IMR-90 (cell line): Measurements from ENCODE around the gene PPFIA1.

Experiments used
- CEBPB ChIP-seq: IDR thresholded peaks from 2 replicates; pipeline ENCODE4 v1.6.1; 2012; ENCODE audit warnings: low read depth, low read length, improper control_type of control experiment
- CTCF ChIP-seq: conservative IDR thresholded peaks from 2 replicates; pipeline ENCODE4 v1.5.1; 2012; ENCODE audit warnings: mild to moderate bottlenecking, low read depth, low read length, improper control_type of control experiment
- FOS ChIP-seq: fragments of 150-350 bp; IDR thresholded peaks from 2 replicates; pipeline ENCODE4 v1.6.1; 2016; ENCODE audit warnings: low read depth, low read length
- MAFK ChIP-seq: IDR thresholded peaks from 2 replicates; pipeline ENCODE4 v1.6.1; 2012; ENCODE audit warnings: low read depth, low read length, improper control_type of control experiment
- MXI1 ChIP-seq: IDR thresholded peaks from 2 replicates; pipeline ENCODE4 v1.6.1; 2012; ENCODE audit warnings: low read depth, mild to moderate bottlenecking, low read length, moderate library complexity, borderline replicate concordance
- NFE2L2 ChIP-seq: fragments of 150-350 bp; IDR thresholded peaks from 2 replicates; pipeline ENCODE4 v1.6.1; 2016; ENCODE audit warnings: low read depth, mild to moderate bottlenecking, low read length
- POLR2A ChIP-seq: IDR thresholded peaks from 2 replicates; pipeline ENCODE4 v1.6.1; 2012; ENCODE audit warnings: mild to moderate bottlenecking, low read depth, low read length
- RAD21 ChIP-seq: IDR thresholded peaks from 2 replicates; pipeline ENCODE4 v1.6.1; 2012; ENCODE audit warnings: low read length, improper control_type of control experiment
- RCOR1 ChIP-seq: IDR thresholded peaks from 2 replicates; pipeline ENCODE4 v1.6.1; 2012; ENCODE audit warnings: mild to moderate bottlenecking, low read length, improper control_type of control experiment; ENCODE audit not compliant: insufficient replicate concordance
- RFX5 ChIP-seq: IDR thresholded peaks from 2 replicates; pipeline ENCODE4 v1.8.0; 2012; ENCODE audit warnings: low read depth, mild to moderate bottlenecking, low read length, moderate library complexity
- SMC3 ChIP-seq: fragments of 150-350 bp; IDR thresholded peaks from 2 replicates; pipeline ENCODE4 v1.6.1; 2016; ENCODE audit warnings: low read depth, mild to moderate bottlenecking, antibody characterized with exemption, low read length, moderate library complexity
- USF2 ChIP-seq: fragments of 150-350 bp; IDR thresholded peaks from 2 replicates; pipeline ENCODE4 v1.6.1; 2017; ENCODE audit warnings: mild to moderate bottlenecking, antibody characterized with exemption, low read length, low read depth

- peak; percentile 38 for TF ChIP-seq CTCF
- no peak; the same call in 1 of the 2 replicates for TF ChIP-seq USF2
- TF ChIP-seq FOS = no peak
- TF ChIP-seq MAFK = no peak
- TF ChIP-seq SMC3 = no peak
- TF ChIP-seq POLR2A = no peak
- no peak for TF ChIP-seq RFX5
- peak; percentile 51 for TF ChIP-seq RAD21
- 0 out of 2 replicates have a peak, but pooled peaks have one; percentile 27 for TF ChIP-seq MXI1
- TF ChIP-seq NFE2L2 = no peak
- no peak for TF ChIP-seq CEBPB
- TF ChIP-seq RCOR1 = no peak
These were observed 10.7 kb downstream of the PPFIA1 start for GRCh38 chr11:70281156-70281609.
